Liver (tissue), 3 donors: Measurements from ENCODE around the gene KIF26B.

Experiments
- CTCF ChIP-seq: fragments of 150-350 bp; IDR thresholded peaks from 2 replicates; pipeline ENCODE4 v1.5.1; 2017; ENCODE audit warnings: improper control_type of control experiment, low read depth, low read length; ENCODE audit not compliant: missing input control
- EGR1 ChIP-seq, 2 donors: IDR thresholded peaks; 2 replicates each; pipeline ENCODE4 v1.6.1; 2016 to 2018; ENCODE audit warnings: antibody characterized with exemption in 2 of 2, low read depth in 2 of 2
- FOXA1 ChIP-seq: IDR thresholded peaks from 2 replicates; pipeline ENCODE4 v1.6.1; 2016; ENCODE audit warnings: antibody characterized with exemption
- MAX ChIP-seq: IDR thresholded peaks from 2 replicates; pipeline ENCODE4 v1.6.1; 2016; ENCODE audit warnings: antibody characterized with exemption
- RAD21 ChIP-seq, 2 donors: IDR thresholded peaks; 2 replicates each; pipeline ENCODE4 v1.6.1; 2016; ENCODE audit warnings: antibody characterized with exemption in 2 of 2, mild to moderate bottlenecking in 2 of 2
- REST ChIP-seq: IDR thresholded peaks from 2 replicates; pipeline ENCODE4 v1.6.1; 2016; ENCODE audit warnings: antibody characterized with exemption, mild to moderate bottlenecking
- RXRA ChIP-seq, 2 donors: IDR thresholded peaks; 2 replicates each; pipeline ENCODE4 v1.6.1; 2017 to 2018; ENCODE audit warnings: antibody characterized with exemption in 2 of 2, mild to moderate bottlenecking in 1 of 2
- SP1 ChIP-seq: IDR thresholded peaks from 2 replicates; pipeline ENCODE4 v1.6.1; 2018; ENCODE audit warnings: antibody characterized with exemption, mild to moderate bottlenecking
- TAF1 ChIP-seq: conservative IDR thresholded peaks from 2 replicates; pipeline ENCODE4 v1.6.1; 2016; ENCODE audit warnings: antibody characterized with exemption, mild to moderate bottlenecking
- YY1 ChIP-seq: IDR thresholded peaks from 2 replicates; pipeline ENCODE4 v1.6.1; 2016; ENCODE audit warnings: antibody characterized with exemption, mild to moderate bottlenecking
- TF ChIP-seq, protein P1 (sequence below): IDR thresholded peaks from 2 replicates; pipeline ENCODE4 v1.6.1; 2016; ENCODE audit warnings: antibody characterized with exemption
- donor health status: healthy.
- donor health status: healthy.

DNA sequence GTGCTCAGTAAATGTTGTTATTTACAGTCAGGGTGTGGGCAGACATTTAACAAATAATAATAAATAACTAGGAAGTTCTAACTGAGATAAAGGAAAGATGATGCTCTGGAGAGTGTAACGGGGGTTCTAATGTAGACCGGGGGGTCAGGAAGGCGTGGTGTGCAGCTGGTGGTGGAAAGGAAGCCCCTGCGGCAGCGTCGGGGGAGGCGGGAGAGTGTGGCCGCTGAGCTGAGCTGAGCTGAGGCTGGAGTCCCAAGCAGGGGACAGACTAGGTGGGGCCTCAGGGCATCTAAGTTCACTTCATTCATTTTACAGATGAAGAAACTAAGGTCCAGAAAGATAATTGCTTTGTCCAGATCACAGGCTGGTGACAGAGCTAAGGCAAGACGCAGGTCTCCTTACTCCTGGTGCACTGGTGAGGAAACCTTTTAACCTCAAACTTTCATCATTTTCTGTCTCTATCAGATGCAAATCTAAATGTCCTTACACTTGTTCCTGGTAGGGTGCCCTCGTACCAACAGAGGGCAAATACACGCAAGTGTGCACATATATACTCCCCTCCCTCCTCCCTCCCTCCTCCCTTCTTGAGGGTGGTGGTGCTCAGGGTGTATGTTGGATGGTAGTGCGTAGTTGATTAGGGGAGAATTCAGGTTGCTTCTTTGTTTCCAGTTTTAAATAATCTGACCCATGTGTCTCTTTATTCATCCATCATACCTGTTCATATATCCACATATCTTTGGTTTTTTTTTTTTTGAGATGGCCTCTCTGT is 44.1 kb downstream of the KIF26B start:
- TF ChIP-seq CTCF (no peak), MAX (no peak), RAD21 (IDR thresholded peaks at IDR 0.05) (no peak), YY1 (no peak), FOXA1 (no peak), TAF1 (no peak), EGR1 (IDR thresholded peaks at IDR 0.05; ENCODE audit: low read depth in 2 of 2) (no peak), REST (no peak), RXRA (IDR thresholded peaks at IDR 0.05) (no peak), SP1 (no peak)
- TF ChIP-seq, protein P1, sequence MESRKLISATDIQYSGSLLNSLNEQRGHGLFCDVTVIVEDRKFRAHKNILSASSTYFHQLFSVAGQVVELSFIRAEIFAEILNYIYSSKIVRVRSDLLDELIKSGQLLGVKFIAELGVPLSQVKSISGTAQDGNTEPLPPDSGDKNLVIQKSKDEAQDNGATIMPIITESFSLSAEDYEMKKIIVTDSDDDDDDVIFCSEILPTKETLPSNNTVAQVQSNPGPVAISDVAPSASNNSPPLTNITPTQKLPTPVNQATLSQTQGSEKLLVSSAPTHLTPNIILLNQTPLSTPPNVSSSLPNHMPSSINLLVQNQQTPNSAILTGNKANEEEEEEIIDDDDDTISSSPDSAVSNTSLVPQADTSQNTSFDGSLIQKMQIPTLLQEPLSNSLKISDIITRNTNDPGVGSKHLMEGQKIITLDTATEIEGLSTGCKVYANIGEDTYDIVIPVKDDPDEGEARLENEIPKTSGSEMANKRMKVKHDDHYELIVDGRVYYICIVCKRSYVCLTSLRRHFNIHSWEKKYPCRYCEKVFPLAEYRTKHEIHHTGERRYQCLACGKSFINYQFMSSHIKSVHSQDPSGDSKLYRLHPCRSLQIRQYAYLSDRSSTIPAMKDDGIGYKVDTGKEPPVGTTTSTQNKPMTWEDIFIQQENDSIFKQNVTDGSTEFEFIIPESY = no peak
